GM21825 (cell line): Measurements from ENCODE around the gene LEMD3.
"Not testable (repeated sequence)": the region's sequence is repeated elsewhere in the genome, so short reads cannot be mapped to it uniquely, and the experiment has no call there.

Source experiments
- ATAC-seq: cut with Tn5 transposase; IDR thresholded peaks from one replicate; pipeline ENCODE4 v1.9.1; 2021; ENCODE audit warnings: mild to moderate bottlenecking, moderate library complexity; ENCODE audit not compliant: unreplicated experiment

The LEMD3 gene

GRCh38 chr12:65276916-65277530 is 107.6 kb downstream of the LEMD3 start:
- ATAC-seq: no peak

GRCh38 chr12:65277994-65278575 is 108.7 kb downstream of the LEMD3 start:
- ATAC-seq: no peak

- ATAC-seq: peak; percentile 71
These were observed 109.4 kb downstream of the LEMD3 start, which contains the start of gene MSRB3 for GRCh38 chr12:65278576-65279368. Gene MSRB3, plus strand, starts transcription at chr12:65278683. Its CDS starts 29,897 bp downstream, at chr12:65308580.

- peak; percentile 14 for ATAC-seq
These were observed 110.2 kb downstream of the LEMD3 start for GRCh38 chr12:65279369-65280112.

DNA sequence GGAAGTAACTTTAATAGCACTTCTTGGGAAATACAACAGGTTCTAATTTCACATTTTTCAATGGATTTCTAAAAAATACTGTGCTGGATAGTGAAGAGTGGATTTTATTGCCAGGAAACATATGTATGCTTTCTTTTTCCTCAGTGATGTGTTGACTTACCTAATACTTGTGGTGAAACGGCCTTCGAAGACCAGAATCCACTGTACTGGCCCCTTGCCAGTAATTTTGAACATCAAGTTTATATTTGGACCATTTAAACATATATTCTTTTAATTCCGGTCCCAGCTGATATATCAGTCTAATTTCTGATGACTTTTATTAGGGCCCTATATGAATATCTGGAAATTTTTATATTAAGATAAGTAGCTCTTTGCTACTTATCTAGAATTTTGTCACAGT is 110.9 kb downstream of the LEMD3 start:
- no peak for ATAC-seq

DNA sequence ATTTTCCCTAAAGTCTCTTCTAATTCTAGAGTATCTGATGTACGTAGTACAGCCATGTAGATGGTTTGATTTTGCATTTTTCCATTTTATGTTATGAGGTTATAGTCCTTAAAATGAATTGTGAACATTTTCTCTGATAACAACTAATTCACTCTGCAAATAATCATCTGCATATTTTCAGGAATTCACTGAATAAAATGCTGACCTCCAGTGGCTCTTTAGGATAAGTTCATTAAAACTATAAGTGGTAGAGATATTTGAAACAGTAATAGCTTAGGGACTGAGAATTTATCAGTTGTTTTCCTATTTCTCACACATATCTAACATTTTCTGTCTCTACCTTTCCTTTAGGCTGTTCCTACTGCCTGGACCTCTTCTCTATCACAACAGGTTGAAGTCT is 113.5 kb downstream of the LEMD3 start:
- no peak for ATAC-seq

GRCh38 chr12:65285532-65285931 is 116.1 kb downstream of the LEMD3 start:
- ATAC-seq: not testable (repeated sequence)

- no peak for ATAC-seq
These were observed 118.0 kb downstream of the LEMD3 start for GRCh38 chr12:65287426-65287825.

- ATAC-seq: no peak
These were observed 122.9 kb downstream of the LEMD3 start for GRCh38 chr12:65292241-65292640.

DNA sequence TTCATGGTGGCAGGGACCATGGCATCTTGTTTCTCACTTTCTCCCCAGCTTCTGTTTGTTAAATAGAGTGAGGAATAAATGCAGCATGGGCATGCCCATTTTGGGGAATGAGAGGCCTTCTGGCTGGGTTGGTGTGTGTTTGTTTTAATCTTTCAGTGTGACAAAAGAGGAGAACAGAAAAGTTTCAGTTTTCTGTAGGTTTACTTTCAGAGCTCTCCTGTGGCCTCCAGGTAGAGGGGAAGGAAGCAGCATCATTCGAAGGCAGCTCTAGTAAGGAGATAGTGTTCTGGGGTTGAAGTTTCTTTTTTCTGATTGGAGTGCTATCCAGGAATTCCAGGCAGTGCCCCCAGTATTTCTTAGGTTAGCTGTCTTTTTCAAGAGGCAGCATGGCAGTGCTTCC is 124.4 kb downstream of the LEMD3 start:
- ATAC-seq: no peak

GRCh38 chr12:65294641-65295262 is 125.4 kb downstream of the LEMD3 start:
- no peak for ATAC-seq

DNA sequence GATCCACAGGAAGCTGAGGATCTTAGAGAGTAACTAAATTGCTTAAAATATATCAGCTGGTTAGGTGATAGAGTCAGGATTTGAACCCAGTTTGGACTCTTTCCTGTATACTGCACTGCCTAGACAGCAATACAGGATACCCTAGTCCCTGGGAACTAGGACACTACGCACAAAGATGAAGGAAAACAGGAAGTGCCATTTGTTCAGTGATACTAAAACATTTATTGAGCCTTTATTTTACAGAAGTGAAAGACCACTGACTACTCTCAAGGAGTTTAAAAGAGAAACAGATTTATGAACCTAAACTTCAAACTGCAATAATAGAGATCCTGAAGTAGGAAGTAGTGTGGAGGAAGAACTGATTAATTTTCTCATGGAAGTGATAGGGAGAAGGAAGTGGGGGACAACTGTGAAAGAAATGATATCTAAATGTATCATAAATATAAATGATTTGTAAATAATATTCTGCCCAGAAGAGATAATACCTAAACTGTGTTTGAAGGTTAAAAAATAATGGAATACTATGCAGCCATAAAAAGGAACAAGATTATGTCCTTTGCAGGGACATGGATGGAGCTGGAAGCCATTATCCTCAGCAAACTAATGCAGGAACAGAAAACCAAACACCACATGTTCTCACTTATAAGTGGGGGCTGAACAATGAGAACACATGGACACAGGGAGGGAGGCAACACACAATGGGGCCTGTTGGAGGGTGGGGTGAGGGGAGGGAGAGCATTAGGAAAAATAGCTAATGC is 127.3 kb downstream of the LEMD3 start:
- no peak for ATAC-seq
